ENCODE results near the gene TRAPPC2L. TPM values are rescaled to one million over a fixed set of nuclear protein-coding genes. Genes with fewer than 3 reads are reported as not detected.

TRAPPC2L gene
- total and polyA plus RNA-seq, 10 of the 15 experiments (the other 5 are each of a cell fraction or from before 2014, with no cell fraction given), result 56.3 to 363 (median 118) TPM

DNA sequence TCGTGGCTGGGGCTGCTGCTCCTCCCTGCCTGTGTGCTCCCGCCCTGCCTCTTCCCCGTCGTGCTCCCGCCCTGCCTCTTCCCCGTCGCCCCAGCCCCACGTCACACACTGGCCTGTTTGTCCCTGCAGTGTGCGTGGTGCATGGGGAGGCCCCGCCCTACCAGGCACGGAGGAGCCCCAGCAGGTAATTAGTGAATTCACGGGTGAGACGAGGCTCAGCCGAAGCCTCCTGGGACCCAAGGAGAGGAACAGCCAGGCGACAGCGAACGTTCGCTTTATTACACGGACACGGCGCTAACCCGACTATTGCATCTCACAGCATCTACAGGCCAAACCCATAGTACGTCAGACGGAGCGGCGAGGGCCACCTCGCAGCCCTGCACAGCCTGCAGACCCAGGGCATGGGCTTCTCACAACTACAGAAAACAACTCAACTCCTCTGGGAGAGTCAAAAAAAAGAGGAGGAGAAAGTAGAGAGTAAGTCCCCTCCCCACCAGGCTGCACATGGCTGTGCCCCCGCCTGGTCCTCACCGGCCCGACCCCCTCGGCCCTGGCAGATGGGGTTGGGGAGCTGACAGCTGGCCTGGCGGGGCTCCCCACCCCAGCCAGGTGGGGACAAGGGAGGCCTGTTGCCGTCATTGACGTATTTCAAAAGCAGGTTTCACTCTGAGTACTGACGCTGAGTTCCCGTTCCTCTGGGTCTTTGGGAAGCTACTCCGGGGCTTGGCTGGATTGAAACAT is 13.9 kb downstream of the TRAPPC2L start (continued):
- TF ChIP-seq, protein P1, sequence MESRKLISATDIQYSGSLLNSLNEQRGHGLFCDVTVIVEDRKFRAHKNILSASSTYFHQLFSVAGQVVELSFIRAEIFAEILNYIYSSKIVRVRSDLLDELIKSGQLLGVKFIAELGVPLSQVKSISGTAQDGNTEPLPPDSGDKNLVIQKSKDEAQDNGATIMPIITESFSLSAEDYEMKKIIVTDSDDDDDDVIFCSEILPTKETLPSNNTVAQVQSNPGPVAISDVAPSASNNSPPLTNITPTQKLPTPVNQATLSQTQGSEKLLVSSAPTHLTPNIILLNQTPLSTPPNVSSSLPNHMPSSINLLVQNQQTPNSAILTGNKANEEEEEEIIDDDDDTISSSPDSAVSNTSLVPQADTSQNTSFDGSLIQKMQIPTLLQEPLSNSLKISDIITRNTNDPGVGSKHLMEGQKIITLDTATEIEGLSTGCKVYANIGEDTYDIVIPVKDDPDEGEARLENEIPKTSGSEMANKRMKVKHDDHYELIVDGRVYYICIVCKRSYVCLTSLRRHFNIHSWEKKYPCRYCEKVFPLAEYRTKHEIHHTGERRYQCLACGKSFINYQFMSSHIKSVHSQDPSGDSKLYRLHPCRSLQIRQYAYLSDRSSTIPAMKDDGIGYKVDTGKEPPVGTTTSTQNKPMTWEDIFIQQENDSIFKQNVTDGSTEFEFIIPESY (IDR thresholded peaks at IDR 0.05), result no peak
- 0 out of 2 replicates have a peak, but pooled peaks have one; percentile 11 for TF ChIP-seq POLR2A (IDR thresholded peaks at IDR 0.05; ENCODE audit: low read depth, low read length)

DNA sequence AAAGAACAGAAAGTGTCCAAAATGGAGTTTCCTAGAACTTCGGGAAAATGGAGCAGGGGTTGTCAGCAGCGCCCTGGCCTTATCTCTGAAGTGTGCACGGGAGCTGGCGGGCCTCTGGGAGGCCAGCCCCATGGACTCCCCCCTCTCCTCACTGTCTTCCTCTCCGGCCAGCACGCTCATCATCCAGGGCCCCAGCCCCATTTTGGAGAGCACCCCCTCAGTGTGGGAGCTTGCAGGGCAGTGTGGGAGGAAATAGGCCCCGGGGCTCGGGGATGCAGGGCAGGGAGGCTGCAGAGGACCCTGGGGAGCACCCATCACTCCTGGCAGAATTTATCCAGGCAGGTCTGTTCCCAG is 14.4 kb downstream of the TRAPPC2L start:
- Histone ChIP-seq H3K9ac (ENCODE audit: control insufficient read depth, insufficient read depth, low read length) (no peak overlapping the region), H3K79me2 (ENCODE audit: control insufficient read depth, insufficient read depth, low read length) (no peaks in the 10 kb centered on the region), H3K4me3 (no peak overlapping the region), H3K27me3 (replicated peaks in 1 of 2; ENCODE audit: control insufficient read depth in 2 of 2, insufficient read depth in 2 of 2, low read length in 1 of 2) (peaks cover 4 to 6% of the 10 kb centered on the region in 2 experiments), H3K4me1 (ENCODE audit: control insufficient read depth, insufficient read depth, low read length) (no peaks in the 10 kb centered on the region; the same call in 1 of the 2 replicates), H3K36me3 (ENCODE audit: control insufficient read depth in 2 of 2, insufficient read depth in 2 of 2, low read length in 1 of 2) (no peaks in the 10 kb centered on the region), H3K9me3 (replicated peaks; ENCODE audit: control insufficient read depth, insufficient read depth, low read length) (no peaks in the 10 kb centered on the region), H3K4me2 (ENCODE audit: control insufficient read depth, insufficient read depth) (0 out of 2 replicates have a peak overlapping the region, but pooled peaks have one; percentile 42), H4K20me1 (ENCODE audit: control insufficient read depth, insufficient read depth) (no peaks in the 10 kb centered on the region), H3K27ac (ENCODE audit: control insufficient read depth, insufficient read depth) (no peak overlapping the region), H2AFZ (ENCODE audit: control insufficient read depth, low read depth, low read length) (no peak overlapping the region)
- intact Hi-C loops (cut with micrococcal nuclease; ENCODE audit: unreplicated experiment) (no loop called here), in situ Hi-C loops (cut with MboI) (no loop called here)
- ChIA-PET POLR2A (no interaction called here), CTCF (no interaction called here), SMC1A (ENCODE audit: uncharacterized antibody, unreplicated experiment) (no interaction called here), RAD21 (ENCODE audit: unreplicated experiment) (interaction anchor here (0.9 kb wide), 1 partner anchor 61 kb away, joined by 3 read pairs; no protein-coding TSS in a partner anchor)
- ATAC-seq (peak; percentile 50), FAIRE-seq (no peak), DNase-seq (ENCODE audit: low read depth, low spot score) (no peak)
- BruUV-seq (replicated peaks), result no TSS peak
- 21% methylated on average over 8 of the region's 8 CpGs for WGBS (ENCODE audit: insufficient coverage, insufficient replicate concordance, low lambda C conversion rate, missing lambda C conversion rate)
- TF ChIP-seq ELK1 (IDR thresholded peaks at IDR 0.05; ENCODE audit: low read depth, low read length) (no peak), CUX1 (IDR thresholded peaks at IDR 0.05; ENCODE audit: insufficient replicate concordance, low read depth, low read length) (no peak), IKZF2 (IDR thresholded peaks at IDR 0.05) (0 out of 4 replicates have a peak, but pooled peaks of 1 of the 2 experiments have one; percentile 3)

Data from GM12878 (cell line).